Measurements from ENCODE around the gene LPO. TPM values are rescaled to one million over a fixed set of nuclear protein-coding genes. Genes with fewer than 3 reads are reported as not detected.

Gene LPO
- 0.08 TPM for polyA plus RNA-seq (2012; ENCODE audit: missing spikeins)

GRCh38 chr17:58238147-58238634 lies at the start of gene LPO:
Gene LPO, plus strand, starts transcription at chr17:58238584. Its CDS starts 4,396 bp downstream, at chr17:58242980.
- DNase-seq (ENCODE audit: insufficient read length): no peak
- TF ChIP-seq TAF1 (IDR thresholded peaks at IDR 0.05; ENCODE audit: borderline replicate concordance, low read depth, low read length) (no peak), POLR2A (IDR thresholded peaks at IDR 0.05; ENCODE audit: low read depth, low read length) (no peak), POLR2AphosphoS5 (IDR thresholded peaks at IDR 0.05; ENCODE audit: low read depth, low read length) (no peak)
- no peak for FAIRE-seq

GRCh38 chr17:58189436-58190146 lies 48.8 kb upstream of the LPO start:
- TF ChIP-seq POLR2A (IDR thresholded peaks at IDR 0.05; ENCODE audit: low read depth, low read length) (no peak), POLR2AphosphoS5 (IDR thresholded peaks at IDR 0.05; ENCODE audit: low read depth, low read length) (no peak), TAF1 (IDR thresholded peaks at IDR 0.05; ENCODE audit: borderline replicate concordance, low read depth, low read length) (no peak)
- FAIRE-seq (no peak), DNase-seq (ENCODE audit: insufficient read length) (no peak)

GRCh38 chr17:58191241-58191896 lies 47.0 kb upstream of the LPO start:
- TF ChIP-seq POLR2AphosphoS5 (IDR thresholded peaks at IDR 0.05; ENCODE audit: low read depth, low read length) (no peak), TAF1 (IDR thresholded peaks at IDR 0.05; ENCODE audit: borderline replicate concordance, low read depth, low read length) (no peak), POLR2A (IDR thresholded peaks at IDR 0.05; ENCODE audit: low read depth, low read length) (no peak)
- DNase-seq (ENCODE audit: insufficient read length): no peak
- FAIRE-seq: no peak

GRCh38 chr17:58192612-58193011 lies 45.8 kb upstream of the LPO start, which contains the start of gene EPX:
Gene EPX, plus strand, starts transcription at chr17:58192726. Its CDS starts 121 bp downstream, at chr17:58192847.
- no peak for DNase-seq (ENCODE audit: insufficient read length)
- TF ChIP-seq TAF1 (IDR thresholded peaks at IDR 0.05; ENCODE audit: borderline replicate concordance, low read depth, low read length): no peak
- FAIRE-seq: no peak

- TF ChIP-seq POLR2A (IDR thresholded peaks at IDR 0.05; ENCODE audit: low read depth, low read length): no peak
- TF ChIP-seq POLR2AphosphoS5 (IDR thresholded peaks at IDR 0.05; ENCODE audit: low read depth, low read length): no peak
- no peak for TF ChIP-seq TAF1 (IDR thresholded peaks at IDR 0.05; ENCODE audit: borderline replicate concordance, low read depth, low read length)
- no peak for FAIRE-seq
Observed at GRCh38 chr17:58193641-58194255, 44.6 kb upstream of the LPO start.

GRCh38 chr17:58195518-58196123 lies 42.8 kb upstream of the LPO start:
- FAIRE-seq (no peak), DNase-seq (ENCODE audit: insufficient read length) (no peak)
- TF ChIP-seq POLR2AphosphoS5 (IDR thresholded peaks at IDR 0.05; ENCODE audit: low read depth, low read length): no peak
- no peak for TF ChIP-seq TAF1 (IDR thresholded peaks at IDR 0.05; ENCODE audit: borderline replicate concordance, low read depth, low read length)
- no peak for TF ChIP-seq POLR2A (IDR thresholded peaks at IDR 0.05; ENCODE audit: low read depth, low read length)

More at GRCh38 chr17:58193641-58194255, 44.6 kb upstream of the LPO start:
- DNase-seq (ENCODE audit: insufficient read length): no peak

GRCh38 chr17:58196610-58197009 lies 41.8 kb upstream of the LPO start:
- no peak for DNase-seq (ENCODE audit: insufficient read length)
- FAIRE-seq: no peak
- no peak for TF ChIP-seq POLR2AphosphoS5 (IDR thresholded peaks at IDR 0.05; ENCODE audit: low read depth, low read length)

GRCh38 chr17:58200024-58200633 lies 38.3 kb upstream of the LPO start:
- peak; percentile 57 for DNase-seq (ENCODE audit: insufficient read length)
- TF ChIP-seq POLR2A (IDR thresholded peaks at IDR 0.05; ENCODE audit: low read depth, low read length): no peak
- no peak for TF ChIP-seq TAF1 (IDR thresholded peaks at IDR 0.05; ENCODE audit: borderline replicate concordance, low read depth, low read length)
- no peak for TF ChIP-seq POLR2AphosphoS5 (IDR thresholded peaks at IDR 0.05; ENCODE audit: low read depth, low read length)
- peak; percentile 82 for FAIRE-seq

GRCh38 chr17:58202859-58203258 lies 35.5 kb upstream of the LPO start:
- DNase-seq (ENCODE audit: insufficient read length) (no peak), FAIRE-seq (no peak)
- TF ChIP-seq POLR2A (IDR thresholded peaks at IDR 0.05; ENCODE audit: low read depth, low read length) (no peak), POLR2AphosphoS5 (IDR thresholded peaks at IDR 0.05; ENCODE audit: low read depth, low read length) (no peak), TAF1 (IDR thresholded peaks at IDR 0.05; ENCODE audit: borderline replicate concordance, low read depth, low read length) (no peak)

GRCh38 chr17:58204796-58205195 lies 33.6 kb upstream of the LPO start:
- FAIRE-seq (no peak), DNase-seq (ENCODE audit: insufficient read length) (no peak)
- TF ChIP-seq POLR2A (IDR thresholded peaks at IDR 0.05; ENCODE audit: low read depth, low read length) (no peak), TAF1 (IDR thresholded peaks at IDR 0.05; ENCODE audit: borderline replicate concordance, low read depth, low read length) (no peak), POLR2AphosphoS5 (IDR thresholded peaks at IDR 0.05; ENCODE audit: low read depth, low read length) (no peak)

- DNase-seq (ENCODE audit: insufficient read length): no peak
- no peak for FAIRE-seq
- TF ChIP-seq TAF1 (IDR thresholded peaks at IDR 0.05; ENCODE audit: borderline replicate concordance, low read depth, low read length): no peak
- TF ChIP-seq POLR2A (IDR thresholded peaks at IDR 0.05; ENCODE audit: low read depth, low read length): no peak
- TF ChIP-seq POLR2AphosphoS5 (IDR thresholded peaks at IDR 0.05; ENCODE audit: low read depth, low read length): no peak
Observed at GRCh38 chr17:58205936-58206335, 32.4 kb upstream of the LPO start.
